ENCODE results near the gene CADM4.
"Not testable (repeated sequence)": the region's sequence is repeated elsewhere in the genome, so short reads cannot be mapped to it uniquely, and the experiment has no call there.

Gene CADM4

GRCh38 chr19:43589277-43589676 is 50.4 kb downstream of the CADM4 start:
- DNase-seq, result no peak

- not testable (repeated sequence) for DNase-seq
Observed at GRCh38 chr19:43587029-43587428, 52.6 kb downstream of the CADM4 start.

GRCh38 chr19:43586346-43586745 is 53.3 kb downstream of the CADM4 start:
- DNase-seq, result no peak

- DNase-seq, result no peak
Observed at GRCh38 chr19:43584484-43584883, 55.2 kb downstream of the CADM4 start.

- no peak for DNase-seq
Observed at GRCh38 chr19:43582495-43582894, 57.2 kb downstream of the CADM4 start.

- no peak for DNase-seq
Observed at GRCh38 chr19:43581467-43581866, 58.2 kb downstream of the CADM4 start.

GRCh38 chr19:43578787-43579186 is 60.9 kb downstream of the CADM4 start:
- no peak for DNase-seq

- peak in 4 of 51 donors; percentile 31 to 56 (median 38) for DNase-seq
Observed at GRCh38 chr19:43575955-43576878, 63.4 kb downstream of the CADM4 start.

- DNase-seq, result peak; percentile 32 to 98 (median 94)
Observed at GRCh38 chr19:43575156-43575950, 64.3 kb downstream of the CADM4 start, which contains the start of the genes PINLYP and XRCC1. Gene PINLYP, plus strand, starts transcription at chr19:43575801. Its CDS starts 1,391 bp downstream, at chr19:43577192. Gene XRCC1, minus strand, starts transcription at chr19:43575527. Its CDS starts 69 bp downstream, at chr19:43575458.

GRCh38 chr19:43574424-43575155 is 65.1 kb downstream of the CADM4 start:
- DNase-seq, result peak in 4 of 51 donors; percentile 4 to 19 (median 12)
